GM12801 (cell line): ENCODE data around the gene AIG1.

Experiments used
- CTCF ChIP-seq: IDR thresholded peaks from one replicate; pipeline ENCODE4 v1.5.1; 2011; ENCODE audit warnings: control low read depth; ENCODE audit not compliant: insufficient read length; ENCODE audit errors: extremely low read depth

The AIG1 gene

GRCh38 chr6:143024977-143025376 lies 35.7 kb upstream of the AIG1 start:
- TF ChIP-seq CTCF, result no peak

GRCh38 chr6:143026696-143027449 lies 33.8 kb upstream of the AIG1 start:
- TF ChIP-seq CTCF, result no peak

- no peak for TF ChIP-seq CTCF
These were observed 25.9 kb upstream of the AIG1 start for GRCh38 chr6:143034689-143035334.

- no peak for TF ChIP-seq CTCF
These were observed 23.2 kb upstream of the AIG1 start for GRCh38 chr6:143037470-143037869.

- no peak for TF ChIP-seq CTCF
These were observed 21.9 kb upstream of the AIG1 start for GRCh38 chr6:143038833-143039232.

- TF ChIP-seq CTCF, result no peak
These were observed 21.1 kb upstream of the AIG1 start for GRCh38 chr6:143039548-143039947.

GRCh38 chr6:143040018-143040417 lies 20.7 kb upstream of the AIG1 start:
- no peak for TF ChIP-seq CTCF
